K562 (cell line): Measurements from ENCODE around the gene FOXD4. TPM values are rescaled to one million over a fixed set of nuclear protein-coding genes. Genes with fewer than 3 reads are reported as not detected.
"Not testable (repeated sequence)": the region's sequence is repeated elsewhere in the genome, so short reads cannot be mapped to it uniquely, and the experiment has no call there.

Experiments
- ATAC-seq: fragments of 200-7000 bp; cut with Tn5 transposase; 3 replicates; pipeline ENCODE4 v1.9.1; 2020; ENCODE audit warnings: moderate library complexity
- BruUV-seq: library from RNA; stranded (reverse); fragments of 400-500 nt; replicated peaks from 2 replicates; lab custom pipeline; 2021; lab: Mats Ljungman, UMichigan
- CTCF ChIA-PET: fragments of 300-600 bp; formaldehyde crosslinking; extraction: SDS; loops from one replicate; lab custom pipeline; 2021; ENCODE audit warnings: low intra/inter-chr PET ratio; lab: Yijun Ruan, JAX
- POLR2A ChIA-PET: fragments of 300-600, 350-650 bp; sonication (Branson Sonifier 250); formaldehyde crosslinking; extraction: SDS; loops from one replicate; lab custom pipeline; 2021; ENCODE audit warnings: antibody characterized with exemption, inconsistent platforms; lab: Yijun Ruan, JAX
- DNase-seq, 4 experiments: peaks; one replicate each; pipeline versions ENCODE4 v3.0.0 to v3.0.0-alpha.2; 2011 to 2018; ENCODE audit warnings: low spot score in 3 of 4, mixed read lengths in 3 of 4; ENCODE audit errors: extremely low read depth in 1 of 4
- FAIRE-seq: peaks from 2 replicates; lab custom pipeline; 2011; peaks lifted over from hg19 to GRCh38; lab: Jason Lieb, UNC
- H2AFZ ChIP-seq: 2 replicates; pipeline ENCODE4 v1.6.0; 2011; ENCODE audit warnings: low read depth, low read length, control low read depth, inconsistent platforms
- H3K27ac ChIP-seq: fragments of 200-600 bp; 3 replicates; pipeline ENCODE4 v1.8.0; 2011; ENCODE audit warnings: low read depth, mild to moderate bottlenecking, control low read depth, inconsistent platforms, low read length, moderate library complexity, mixed read lengths; ENCODE audit errors: extremely low read depth
- H3K27me3 ChIP-seq, 2 experiments: fragments of 300-600 bp in 1 of 2; 2 replicates in 1 of 2; 3 replicates in 1 of 2; pipeline versions ENCODE4 v1.6.0 to v1.8.0; 2011; ENCODE audit warnings: inconsistent platforms in 2 of 2, low read length in 2 of 2, mild to moderate bottlenecking in 1 of 2, mixed read lengths in 1 of 2, moderate library complexity in 1 of 2; ENCODE audit not compliant: control insufficient read depth in 2 of 2, insufficient read depth in 2 of 2
- H3K36me3 ChIP-seq: fragments of 300-600 bp; 3 replicates; pipeline ENCODE4 v1.8.0; 2011; ENCODE audit warnings: mild to moderate bottlenecking, low read length, inconsistent platforms; ENCODE audit not compliant: control insufficient read depth, insufficient read depth
- H3K4me1 ChIP-seq, 2 experiments: fragments of 200-600 bp in 1 of 2; replicated peaks in 1 of 2; 2 replicates in 1 of 2; 3 replicates in 1 of 2; pipeline versions ENCODE4 v1.5.1 to v1.8.0; 2011; ENCODE audit warnings: inconsistent platforms in 2 of 2, low read length in 2 of 2, mild to moderate bottlenecking in 1 of 2, mixed read lengths in 1 of 2, moderate library complexity in 1 of 2; ENCODE audit not compliant: control insufficient read depth in 2 of 2, insufficient read depth in 2 of 2
- H3K4me2 ChIP-seq: 2 replicates; pipeline ENCODE4 v1.6.1; 2011; ENCODE audit warnings: low read length, control low read depth, inconsistent platforms, mixed read lengths; ENCODE audit not compliant: insufficient read depth
- H3K4me3 ChIP-seq: fragments of 200-600 bp; sonication (generic), shearing (Covaris generic); 2 replicates; pipeline ENCODE4 v1.5.1; 2016; ENCODE audit warnings: control low read depth, inconsistent platforms
- H3K79me2 ChIP-seq: fragments of 200-600 bp; 3 replicates; pipeline ENCODE4 v1.8.0; 2011; ENCODE audit warnings: low read length, inconsistent platforms; ENCODE audit not compliant: control insufficient read depth, insufficient read depth
- H3K9ac ChIP-seq, 2 experiments: 2 replicates each; pipeline versions ENCODE4 v1.6.0 to v1.6.1; 2011; ENCODE audit warnings: low read depth in 2 of 2, low read length in 2 of 2, control low read depth in 1 of 2, inconsistent platforms in 1 of 2, mild to moderate bottlenecking in 1 of 2, mixed read lengths in 1 of 2; ENCODE audit not compliant: insufficient read depth in 1 of 2
- H3K9me1 ChIP-seq: one replicate; pipeline ENCODE4 v1.6.0; 2011; ENCODE audit warnings: inconsistent platforms, mild to moderate bottlenecking, low read length, moderate library complexity; ENCODE audit not compliant: control insufficient read depth, insufficient read depth
- H3K9me3 ChIP-seq: replicated peaks from 2 replicates; pipeline ENCODE4 v1.5.1; 2011; ENCODE audit warnings: low read depth, low read length, inconsistent platforms; ENCODE audit not compliant: control insufficient read depth, insufficient read depth
- H4K20me1 ChIP-seq: replicated peaks from 2 replicates; pipeline ENCODE4 v1.6.1; 2011; ENCODE audit warnings: low read length, inconsistent platforms, mixed read lengths; ENCODE audit not compliant: control insufficient read depth, insufficient read depth
- BMI1 ChIP-seq: fragments of 150-350 bp; IDR thresholded peaks from 2 replicates; pipeline ENCODE4 v1.6.1; 2014; ENCODE audit warnings: low read length
- CBX2 ChIP-seq: fragments of 200-600 bp; sonication (generic); IDR thresholded peaks from one replicate; pipeline ENCODE4 v1.6.1; 2012; ENCODE audit warnings: mild to moderate bottlenecking, low read length, inconsistent platforms; ENCODE audit not compliant: insufficient read depth, poor library complexity, severe bottlenecking
- CBX8 ChIP-seq: fragments of 200-600 bp; sonication (generic); IDR thresholded peaks from 2 replicates; pipeline ENCODE4 v1.6.1; 2012; ENCODE audit warnings: borderline replicate concordance, mixed run types, low read depth, mild to moderate bottlenecking, moderate library complexity, mixed read lengths, low read length, control low read depth, inconsistent platforms; ENCODE audit not compliant: poor library complexity, severe bottlenecking; ENCODE audit errors: extremely low read depth
- EZH2 ChIP-seq: IDR thresholded peaks from 2 replicates; pipeline ENCODE4 v1.6.1; 2012; ENCODE audit warnings: low read depth, mild to moderate bottlenecking, inconsistent platforms, low read length, borderline replicate concordance
- RNF2 ChIP-seq: sonication (generic); IDR thresholded peaks from 2 replicates; pipeline ENCODE4 v1.6.1; 2016
- ZFP36 ChIP-seq: fragments of 150-350 bp; IDR thresholded peaks from 2 replicates; pipeline ENCODE4 v1.6.1; 2018; ENCODE audit warnings: low read length, low read depth; ENCODE audit not compliant: partially characterized antibody
- WGBS: fragments of 100-300 bp; shearing (Covaris generic); methylation state at CpG from one replicate; pipeline ENCODE4 v1.1.6; 2016; ENCODE audit warnings: low coverage, mixed read lengths; ENCODE audit not compliant: insufficient coverage; ENCODE audit errors: missing lambda C conversion rate; 5-methylcytosine and 5-hydroxymethylcytosine counted together
- in situ Hi-C: fragments of 300-500 bp; cut with MboI; formaldehyde crosslinking; loops from 4 replicates; pipeline ENCODE4 v1.15.0; 2018; ENCODE audit warnings: inconsistent platforms, mixed read lengths
- intact Hi-C: fragments of 100-400 bp; cut with micrococcal nuclease; formaldehyde crosslinking; loops from 2 replicates; pipeline ENCODE4 v1.14.2; 2022
- polyA plus RNA-seq, 8 experiments: library from polyadenylated mRNA; depleted of rRNA in 4 of 8; stranded (reverse) in 5 of 8; unstranded in 3 of 8; fragments of >200 nt; fragmentation: Nextera tagmentation in 2 of 8; fragmentation: Illumina TruSeq in 1 of 8; extraction: Ambion mirVana in 2 of 8; extraction: Trizol in 1 of 8; gene quantifications; 2 replicates each; pipeline versions ENCODE4 v1.2.1 to v1.2.3, GENCODE V29; 2011 to 2014; ENCODE audit warnings: inconsistent platforms in 1 of 8, missing spikeins in 1 of 8
- total RNA-seq, 7 experiments: library from RNA; depleted of rRNA in 6 of 7; stranded (reverse); fragments of >200 nt in 6 of 7; fragmentation: Illumina TruSeq in 2 of 7; extraction: Trizol in 2 of 7; gene quantifications; 2 replicates each; pipeline versions ENCODE4 v1.2.1 to v1.2.3, GENCODE V29; 2011 to 2021; ENCODE audit warnings: low replicate concordance in 1 of 7

FOXD4 gene
- total and polyA plus RNA-seq, 9 of the 15 experiments (the other 6 are each of a cell fraction or from before 2014, with no cell fraction given), result 0.06 to 1.0 (median 0.53) TPM; not detected in 1

DNA sequence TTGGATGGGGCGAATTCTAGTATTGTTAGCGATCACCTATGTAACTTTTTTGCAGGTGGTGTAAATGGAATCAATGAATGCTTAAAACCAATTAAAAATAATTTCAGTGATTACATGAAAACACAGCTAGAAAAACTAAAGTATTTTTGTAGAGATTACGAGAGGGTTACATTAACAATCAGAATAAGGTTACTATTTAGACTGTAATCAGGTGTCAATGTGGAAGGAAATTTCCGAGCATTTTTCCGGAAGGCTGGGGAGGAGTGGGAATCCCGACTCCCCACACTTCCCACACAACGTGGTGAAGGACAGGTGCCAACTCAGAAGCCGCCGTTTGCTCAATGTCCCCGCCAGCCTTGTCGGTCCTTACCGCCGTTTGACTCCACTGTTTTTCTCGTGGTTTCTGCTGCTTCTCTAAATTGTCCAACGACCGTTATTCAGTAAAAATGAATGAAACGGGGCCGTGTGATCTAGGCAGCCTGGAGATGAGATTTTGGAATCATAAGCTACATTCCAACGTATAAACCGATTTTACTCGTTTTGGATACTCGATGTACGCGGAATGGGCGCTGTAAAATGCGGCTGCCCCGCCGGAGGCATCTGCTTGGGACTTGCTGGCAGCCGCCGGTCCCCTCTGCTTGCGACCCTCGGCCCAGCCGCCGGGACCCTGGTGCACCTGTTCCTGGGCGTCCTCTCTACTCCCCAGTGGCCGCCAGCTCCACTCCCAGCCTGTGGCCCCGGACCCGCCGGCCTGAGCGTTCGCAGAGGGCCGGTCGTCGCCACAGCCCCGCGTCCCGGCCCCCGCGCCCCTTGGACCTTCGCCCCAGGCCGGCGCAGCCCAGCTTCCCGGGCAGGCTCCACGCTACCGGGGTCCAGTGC is 5.4 kb downstream of the FOXD4 start:
- H3K27ac ChIP-seq, FAIRE-seq, H3K36me3 ChIP-seq, POLR2A ChIA-PET, H3K9me1 ChIP-seq, intact Hi-C loops, BruUV-seq, H3K27me3 ChIP-seq, H4K20me1 ChIP-seq, in situ Hi-C loops, DNase-seq, CTCF ChIA-PET, H3K9ac ChIP-seq, H3K79me2 ChIP-seq, H3K9me3 ChIP-seq: not testable (repeated sequence)
- Histone ChIP-seq H3K4me1 (peaks cover 0 to 19% of the 10 kb centered on the region in 2 experiments; a peak in 2 of 5 replicates), H3K4me2 (0 out of 2 replicates have a peak overlapping the region, but pooled peaks have one; percentile 14), H3K4me3 (peak overlapping the region; percentile 41), H2AFZ (peak overlapping the region; percentile 45; the same call in 1 of the 2 replicates)
- TF ChIP-seq BMI1 (peak; percentile 71), EZH2 (peak; percentile 63; the same call in 1 of the 2 replicates), CBX2 (peak; percentile 95), ZFP36 (peak; percentile 74), RNF2 (peak; percentile 72), CBX8 (peak; percentile 99)
- WGBS, result 7% methylated on average over 15 of the region's 55 CpGs
- ATAC-seq, result peak; percentile 64
